ENCODE results near the gene RTL10.

Gene RTL10

DNA sequence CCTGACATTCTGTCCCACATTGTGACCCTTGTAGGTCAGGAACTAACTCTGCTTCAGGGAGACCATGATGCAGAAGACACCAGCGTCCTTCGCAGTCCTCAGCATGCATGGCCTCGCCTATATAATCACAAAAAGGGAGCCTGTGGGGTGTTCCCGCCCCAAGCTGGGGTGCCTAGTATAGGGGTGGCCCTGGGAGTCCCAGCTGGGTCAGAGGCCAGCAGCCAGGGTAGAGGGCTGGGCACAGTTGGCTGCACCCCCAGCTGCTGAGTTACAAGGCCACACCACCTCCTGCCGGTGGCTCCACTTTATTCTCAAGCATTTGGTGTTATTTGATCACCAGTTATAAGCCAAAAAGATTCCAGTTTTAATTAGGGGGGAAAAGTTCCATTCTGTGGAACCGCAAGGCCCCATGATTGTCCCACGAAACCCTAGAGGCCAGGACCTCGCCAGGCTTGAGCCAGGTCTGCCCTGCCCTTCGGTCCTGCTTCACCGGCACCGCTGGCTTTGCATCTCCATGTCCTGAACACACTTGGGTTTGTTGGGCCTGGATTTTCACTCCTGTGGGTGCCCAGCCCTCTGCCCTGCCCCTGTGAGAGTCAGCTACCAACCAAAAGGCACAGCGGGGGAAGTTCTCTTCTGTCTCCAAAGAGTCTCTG is 15.0 kb upstream of the RTL10 start:
- DNase-seq (no peak), ATAC-seq (ENCODE audit: insufficient read depth, low read depth) (no peak)
- no peak overlapping the region for H3K4me3 ChIP-seq (ENCODE audit: low read depth in 1 of 2, low read length in 2 of 2)
- TF ChIP-seq EZH2 (IDR thresholded peaks at IDR 0.05; ENCODE audit: borderline replicate concordance, low read depth, low read length, severe bottlenecking), result no peak
- TF ChIP-seq, protein P1, sequence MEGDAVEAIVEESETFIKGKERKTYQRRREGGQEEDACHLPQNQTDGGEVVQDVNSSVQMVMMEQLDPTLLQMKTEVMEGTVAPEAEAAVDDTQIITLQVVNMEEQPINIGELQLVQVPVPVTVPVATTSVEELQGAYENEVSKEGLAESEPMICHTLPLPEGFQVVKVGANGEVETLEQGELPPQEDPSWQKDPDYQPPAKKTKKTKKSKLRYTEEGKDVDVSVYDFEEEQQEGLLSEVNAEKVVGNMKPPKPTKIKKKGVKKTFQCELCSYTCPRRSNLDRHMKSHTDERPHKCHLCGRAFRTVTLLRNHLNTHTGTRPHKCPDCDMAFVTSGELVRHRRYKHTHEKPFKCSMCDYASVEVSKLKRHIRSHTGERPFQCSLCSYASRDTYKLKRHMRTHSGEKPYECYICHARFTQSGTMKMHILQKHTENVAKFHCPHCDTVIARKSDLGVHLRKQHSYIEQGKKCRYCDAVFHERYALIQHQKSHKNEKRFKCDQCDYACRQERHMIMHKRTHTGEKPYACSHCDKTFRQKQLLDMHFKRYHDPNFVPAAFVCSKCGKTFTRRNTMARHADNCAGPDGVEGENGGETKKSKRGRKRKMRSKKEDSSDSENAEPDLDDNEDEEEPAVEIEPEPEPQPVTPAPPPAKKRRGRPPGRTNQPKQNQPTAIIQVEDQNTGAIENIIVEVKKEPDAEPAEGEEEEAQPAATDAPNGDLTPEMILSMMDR (IDR thresholded peaks at IDR 0.05; ENCODE audit: borderline replicate concordance, extremely low read depth, low read length, poor library complexity, severe bottlenecking), result no peak
- no peak overlapping the region for H3K27ac ChIP-seq (ENCODE audit: low read length)
- H3K27me3 ChIP-seq (ENCODE audit: insufficient read depth, low read length, poor library complexity), result no peaks in the 10 kb centered on the region
- H3K79me2 ChIP-seq (ENCODE audit: insufficient read depth, low read length), result no peaks in the 10 kb centered on the region
- H4K20me1 ChIP-seq (ENCODE audit: insufficient read depth, low read length), result no peaks in the 10 kb centered on the region
- H3K9me3 ChIP-seq (ENCODE audit: insufficient read depth, low read length, severe bottlenecking), result no peaks in the 10 kb centered on the region
- no peak overlapping the region for H3K4me2 ChIP-seq (ENCODE audit: insufficient read depth, low read length)
- no peaks in the 10 kb centered on the region for H3K4me1 ChIP-seq (ENCODE audit: insufficient read depth, low read length)
- H2AFZ ChIP-seq (ENCODE audit: low read depth, low read length), result no peak overlapping the region
- H3K36me3 ChIP-seq (ENCODE audit: insufficient read depth, low read length), result no peaks in the 10 kb centered on the region
- H3K9ac ChIP-seq (ENCODE audit: low read depth, low read length), result no peak overlapping the region

DNA sequence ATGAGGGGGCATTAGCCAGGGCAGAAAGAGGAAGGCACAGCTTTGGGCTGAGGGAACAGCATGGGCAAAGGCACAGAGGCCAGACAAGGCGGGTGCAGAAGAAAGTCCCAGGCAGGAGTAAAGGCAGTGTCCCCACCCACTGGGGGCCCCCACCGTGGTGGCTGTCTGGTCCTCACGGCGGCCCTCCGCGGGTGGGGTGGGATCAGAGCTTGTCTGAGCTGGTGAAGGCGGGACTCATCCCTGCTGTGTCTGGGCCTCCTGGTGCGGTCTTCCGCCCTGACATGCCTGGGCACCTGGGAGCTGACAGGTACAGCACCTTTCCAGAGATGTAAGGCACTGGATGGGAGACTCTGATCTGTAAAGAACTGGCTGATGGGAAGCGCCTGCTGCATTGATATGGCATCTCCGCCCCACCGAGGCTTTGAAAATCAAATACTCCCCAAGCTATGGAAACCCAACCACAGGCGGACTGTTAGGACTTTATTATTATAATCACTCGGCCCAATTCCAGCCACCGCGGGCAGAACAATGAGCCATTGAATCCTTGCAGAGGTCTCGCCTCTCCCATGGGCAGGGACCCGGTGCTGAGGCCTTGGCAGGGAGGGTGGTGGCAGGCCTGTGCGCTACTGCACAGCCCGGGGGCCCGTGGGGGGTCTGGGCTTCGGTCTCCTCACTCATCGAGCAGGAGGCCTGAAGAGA is 14.2 kb upstream of the RTL10 start:
- Histone ChIP-seq H3K79me2 (ENCODE audit: insufficient read depth, low read length) (no peaks in the 10 kb centered on the region), H3K9ac (ENCODE audit: low read depth, low read length) (no peak overlapping the region), H3K4me1 (ENCODE audit: insufficient read depth, low read length) (no peaks in the 10 kb centered on the region), H2AFZ (ENCODE audit: low read depth, low read length) (no peak overlapping the region), H3K27me3 (ENCODE audit: insufficient read depth, low read length, poor library complexity) (no peaks in the 10 kb centered on the region), H3K9me3 (ENCODE audit: insufficient read depth, low read length, severe bottlenecking) (no peaks in the 10 kb centered on the region), H3K36me3 (ENCODE audit: insufficient read depth, low read length) (no peaks in the 10 kb centered on the region), H3K4me3 (ENCODE audit: low read depth in 1 of 2, low read length in 2 of 2) (no peak overlapping the region), H4K20me1 (ENCODE audit: insufficient read depth, low read length) (no peaks in the 10 kb centered on the region), H3K4me2 (ENCODE audit: insufficient read depth, low read length) (no peak overlapping the region), H3K27ac (ENCODE audit: low read length) (0 out of 2 replicates have a peak overlapping the region, but pooled peaks have one; percentile 35)
- DNase-seq (peak; percentile 6), ATAC-seq (ENCODE audit: insufficient read depth, low read depth) (0 out of 3 replicates have a peak, but pooled peaks have one; percentile 27)
- TF ChIP-seq, protein P1 (IDR thresholded peaks at IDR 0.05; ENCODE audit: borderline replicate concordance, extremely low read depth, low read length, poor library complexity, severe bottlenecking), result no peak
- no peak for TF ChIP-seq EZH2 (IDR thresholded peaks at IDR 0.05; ENCODE audit: borderline replicate concordance, low read depth, low read length, severe bottlenecking)

DNA sequence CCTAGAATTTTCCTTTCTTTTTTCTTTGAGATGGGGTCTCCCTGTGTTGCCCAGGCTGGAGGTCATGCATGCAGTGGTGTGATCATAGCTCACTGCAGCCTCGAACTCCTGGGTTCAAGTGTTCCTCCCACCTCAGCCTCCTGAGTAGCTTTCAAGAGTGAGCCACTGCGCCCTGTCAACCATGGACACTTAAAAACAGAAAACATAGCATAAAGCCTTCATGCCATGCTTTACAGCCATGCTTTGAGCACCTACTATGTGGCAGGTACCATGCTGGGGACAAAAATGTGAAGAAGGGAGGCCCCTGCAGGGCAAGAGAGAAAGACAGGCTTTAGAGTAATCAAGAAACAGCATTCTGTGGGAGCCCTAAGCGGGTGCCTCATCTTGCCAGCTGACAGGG is 13.7 kb upstream of the RTL10 start:
- no peak overlapping the region for H3K9ac ChIP-seq (ENCODE audit: low read depth, low read length)
- TF ChIP-seq, protein P1 (IDR thresholded peaks at IDR 0.05; ENCODE audit: borderline replicate concordance, extremely low read depth, low read length, poor library complexity, severe bottlenecking), result peak; percentile 9
- TF ChIP-seq EZH2 (IDR thresholded peaks at IDR 0.05; ENCODE audit: borderline replicate concordance, low read depth, low read length, severe bottlenecking), result no peak
- no peaks in the 10 kb centered on the region for H3K27me3 ChIP-seq (ENCODE audit: insufficient read depth, low read length, poor library complexity)
- H3K79me2 ChIP-seq (ENCODE audit: insufficient read depth, low read length), result no peaks in the 10 kb centered on the region
- ATAC-seq (ENCODE audit: insufficient read depth, low read depth) (no peak), DNase-seq (no peak)
- H4K20me1 ChIP-seq (ENCODE audit: insufficient read depth, low read length), result no peaks in the 10 kb centered on the region
- H3K4me1 ChIP-seq (ENCODE audit: insufficient read depth, low read length), result no peaks in the 10 kb centered on the region
- no peak overlapping the region for H3K4me3 ChIP-seq (ENCODE audit: low read depth in 1 of 2, low read length in 2 of 2)
- H3K4me2 ChIP-seq (ENCODE audit: insufficient read depth, low read length), result no peak overlapping the region
- H3K36me3 ChIP-seq (ENCODE audit: insufficient read depth, low read length), result no peaks in the 10 kb centered on the region
- no peak overlapping the region for H2AFZ ChIP-seq (ENCODE audit: low read depth, low read length)
- H3K9me3 ChIP-seq (ENCODE audit: insufficient read depth, low read length, severe bottlenecking), result no peaks in the 10 kb centered on the region
- 0 out of 2 replicates have a peak overlapping the region, but pooled peaks have one; percentile 35 for H3K27ac ChIP-seq (ENCODE audit: low read length)
